Pons (tissue), 1 donor: ENCODE measurements around the gene CADM3.
A peak's percentile ranks its signal among the peaks of the same experiment; 100 is the strongest.

Experiments
- DNase-seq: peaks from one replicate; pipeline ENCODE4 v3.0.0-alpha.2; 2016; ENCODE audit warnings: low spot score

The CADM3 gene

DNA sequence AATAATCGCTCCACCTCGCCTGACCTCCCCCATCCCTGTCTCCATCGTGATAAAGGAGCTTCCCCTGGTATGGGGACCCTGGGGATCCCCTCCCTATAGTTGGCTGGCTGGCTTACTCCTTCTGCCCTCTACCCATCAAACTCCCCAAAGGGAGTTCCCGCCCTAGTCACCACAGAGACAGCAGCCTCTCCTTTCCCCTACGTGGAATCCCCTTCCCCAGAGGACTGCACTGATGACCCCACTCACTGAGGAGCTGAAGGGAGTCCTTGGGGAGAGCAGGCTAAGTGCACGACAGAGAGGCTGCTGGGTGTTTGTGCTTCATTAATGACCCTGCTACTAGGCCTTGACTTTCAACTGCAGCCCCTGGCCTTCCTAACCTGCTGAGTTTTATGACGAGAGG, 1.9 kb downstream of the CADM3 start:
- DNase-seq = no peak

DNA sequence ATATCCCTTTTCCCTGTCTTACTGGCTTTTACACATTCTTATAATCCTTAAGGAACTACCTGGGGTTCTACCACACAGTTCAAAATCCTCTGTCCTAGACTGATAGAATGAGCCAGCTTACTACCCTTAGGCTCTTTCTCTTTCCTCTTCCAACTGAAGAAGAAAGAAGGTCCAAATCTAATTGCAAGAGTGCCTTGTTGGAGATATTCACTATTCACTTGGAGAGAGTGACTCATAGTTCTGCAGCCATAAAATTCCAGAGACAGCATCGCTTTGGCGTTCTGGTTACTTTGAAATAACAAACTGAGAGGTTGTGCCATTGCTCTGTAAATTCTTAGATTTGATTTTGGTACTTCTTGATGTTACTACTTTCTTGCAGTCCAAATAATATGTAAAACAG, 4.2 kb downstream of the CADM3 start:
- DNase-seq = no peak

DNA sequence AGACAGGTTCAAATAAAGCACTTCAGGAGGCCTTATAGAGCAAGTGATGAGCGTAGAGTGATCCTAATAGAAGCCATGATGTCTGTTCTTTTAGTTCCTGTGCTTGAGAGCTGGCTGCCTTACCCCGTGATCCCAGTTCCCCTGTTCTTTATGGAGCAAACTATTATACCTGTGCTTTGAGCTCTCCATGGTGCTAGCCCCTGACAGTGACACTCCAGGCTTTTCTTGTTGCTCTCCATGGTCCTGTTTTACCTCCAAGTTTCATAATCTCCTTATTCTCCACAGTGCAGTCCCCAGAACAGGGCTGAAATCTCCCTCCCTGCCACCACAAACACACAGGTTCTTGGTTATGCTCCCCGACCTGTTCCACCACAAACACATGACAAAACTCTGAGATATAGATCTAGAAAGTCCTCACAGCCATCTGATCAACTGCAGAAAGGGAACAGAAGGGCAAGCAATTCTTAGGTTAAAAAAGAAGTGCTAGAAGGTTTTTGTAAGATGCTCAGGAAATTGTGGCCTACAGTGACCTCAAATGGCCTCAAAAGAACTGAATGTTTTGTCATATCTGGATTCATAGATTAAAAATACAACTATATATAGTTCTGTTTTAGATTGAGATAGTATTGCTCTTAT, 6.0 kb downstream of the CADM3 start:
- no peak for DNase-seq

DNA sequence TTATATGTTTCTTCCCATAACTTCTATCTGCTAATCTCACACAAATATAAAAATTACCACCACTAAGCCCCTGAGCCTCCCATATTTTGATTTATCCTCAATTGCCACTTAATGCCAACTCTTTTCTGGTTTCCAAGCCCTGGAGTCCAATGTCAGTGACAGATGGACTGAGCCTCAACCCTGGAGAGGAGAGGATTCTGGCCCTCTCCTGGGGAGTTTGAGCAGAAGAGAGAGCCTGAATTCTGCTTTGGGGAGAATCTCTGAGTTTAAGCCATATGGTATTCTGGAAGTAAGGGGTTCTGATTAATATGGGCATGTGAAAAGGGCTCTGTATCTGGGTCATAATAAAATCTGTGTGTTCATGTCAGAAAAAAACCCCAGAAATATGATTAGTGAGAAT, 8.5 kb downstream of the CADM3 start:
- DNase-seq = no peak

DNA sequence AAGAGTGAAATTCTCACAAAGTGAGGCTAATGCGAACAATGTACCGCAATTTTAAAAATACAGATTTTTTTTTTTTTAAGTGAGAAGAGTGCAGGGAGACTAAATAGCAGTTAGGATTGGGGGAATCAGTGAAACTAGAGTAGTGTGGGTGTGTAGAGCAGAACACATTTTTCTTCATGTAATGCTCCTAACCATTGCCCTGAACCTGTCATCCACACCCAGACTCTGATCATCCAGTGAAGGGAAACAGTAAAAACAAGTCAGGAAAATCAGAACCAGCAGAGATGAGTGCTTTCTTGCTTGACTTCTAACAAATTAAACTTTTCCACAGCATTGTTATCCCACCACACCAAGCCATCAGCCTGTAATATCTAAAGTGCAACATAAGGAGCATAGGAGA, 9.1 kb downstream of the CADM3 start:
- DNase-seq = no peak

DNA sequence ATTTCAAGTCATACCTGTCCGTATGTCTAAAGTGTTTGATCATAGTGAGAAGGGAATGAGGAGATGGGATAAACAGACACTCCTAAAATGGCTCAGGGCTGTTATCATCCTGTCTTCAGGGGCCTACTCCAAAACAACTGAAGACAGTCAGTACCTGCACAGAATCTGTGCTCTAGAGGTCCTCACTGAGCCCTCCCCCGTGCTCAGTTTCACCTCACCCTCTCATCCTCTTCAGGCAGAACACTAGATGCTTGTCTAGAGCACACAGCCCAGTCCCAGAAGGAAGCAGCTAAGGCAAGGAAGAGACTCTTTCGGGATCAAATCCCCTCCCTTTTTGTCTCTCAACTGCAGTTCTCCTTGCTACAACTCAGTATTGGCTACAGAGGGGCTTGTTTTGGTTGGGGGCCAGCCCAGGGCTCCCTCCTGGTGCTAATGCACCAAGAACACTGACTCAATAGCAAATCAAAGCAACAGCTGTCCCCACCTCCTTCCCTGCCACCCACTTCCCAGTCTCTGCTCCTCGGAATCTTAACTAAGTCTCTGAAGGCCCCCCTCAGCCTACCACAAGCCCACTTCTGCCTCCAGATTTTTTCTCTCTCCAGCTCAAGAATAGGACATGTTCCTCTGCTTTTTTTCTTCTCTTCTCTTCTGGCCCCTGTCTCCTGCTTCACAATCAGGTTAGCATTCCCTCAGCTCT, 10.1 kb downstream of the CADM3 start:
- no peak for DNase-seq

DNA sequence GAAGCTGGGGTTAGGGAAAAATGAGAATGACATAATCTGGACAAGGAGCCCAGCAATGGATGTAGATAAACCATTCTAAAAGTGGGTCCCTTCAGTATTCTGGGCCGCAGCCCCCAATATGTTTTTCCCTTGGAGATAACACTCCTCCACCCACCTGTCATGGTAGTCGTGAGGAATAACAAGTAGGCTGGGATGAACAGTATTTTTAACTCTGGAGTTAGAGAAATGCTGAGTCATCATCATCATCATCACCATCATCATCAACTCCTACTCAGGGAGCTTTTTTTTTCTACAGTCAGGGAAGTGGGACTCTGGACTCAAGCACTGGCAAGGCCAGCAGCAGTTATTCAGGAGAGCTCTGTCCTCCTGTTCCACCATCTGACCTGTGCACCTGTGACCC, 12.8 kb downstream of the CADM3 start:
- DNase-seq = no peak

DNA sequence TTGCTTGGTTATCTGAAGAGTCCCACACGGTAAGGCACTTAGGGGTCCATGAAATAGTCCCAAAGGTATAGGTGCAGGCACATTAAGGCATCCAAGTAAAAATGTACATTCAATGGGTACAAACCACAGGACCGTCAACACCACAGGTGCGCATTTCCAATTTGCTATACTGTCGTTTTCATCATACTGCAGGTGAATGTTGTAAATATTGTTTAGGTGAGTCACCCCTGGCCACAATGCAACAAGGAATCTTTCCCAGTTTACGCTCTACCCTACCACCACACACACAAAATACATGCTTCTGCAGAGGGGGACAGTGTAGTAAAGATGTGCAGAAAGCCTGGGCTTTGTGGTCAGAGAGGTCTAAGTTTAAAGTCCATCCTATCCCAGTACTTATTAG, 13.7 kb downstream of the CADM3 start:
- no peak for DNase-seq

DNA sequence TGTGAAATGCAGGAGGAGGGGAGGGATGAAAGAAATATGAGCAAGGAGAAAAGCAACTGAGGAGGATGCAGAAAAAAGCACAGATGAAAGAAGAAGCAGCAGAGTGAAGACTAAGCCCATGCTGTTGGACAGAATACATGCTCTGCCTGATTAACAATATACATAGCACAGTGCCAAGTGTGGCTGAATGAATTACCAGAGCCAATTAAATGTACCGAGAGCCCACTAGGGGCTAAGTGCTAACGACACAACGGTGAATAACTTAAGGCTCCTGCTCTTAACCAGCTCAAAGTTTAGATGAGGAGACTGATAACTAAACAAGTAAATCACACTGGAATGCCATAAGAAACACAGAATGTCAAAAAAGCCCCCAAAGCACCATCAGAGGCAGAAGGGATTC, 15.6 kb downstream of the CADM3 start:
- no peak for DNase-seq

DNA sequence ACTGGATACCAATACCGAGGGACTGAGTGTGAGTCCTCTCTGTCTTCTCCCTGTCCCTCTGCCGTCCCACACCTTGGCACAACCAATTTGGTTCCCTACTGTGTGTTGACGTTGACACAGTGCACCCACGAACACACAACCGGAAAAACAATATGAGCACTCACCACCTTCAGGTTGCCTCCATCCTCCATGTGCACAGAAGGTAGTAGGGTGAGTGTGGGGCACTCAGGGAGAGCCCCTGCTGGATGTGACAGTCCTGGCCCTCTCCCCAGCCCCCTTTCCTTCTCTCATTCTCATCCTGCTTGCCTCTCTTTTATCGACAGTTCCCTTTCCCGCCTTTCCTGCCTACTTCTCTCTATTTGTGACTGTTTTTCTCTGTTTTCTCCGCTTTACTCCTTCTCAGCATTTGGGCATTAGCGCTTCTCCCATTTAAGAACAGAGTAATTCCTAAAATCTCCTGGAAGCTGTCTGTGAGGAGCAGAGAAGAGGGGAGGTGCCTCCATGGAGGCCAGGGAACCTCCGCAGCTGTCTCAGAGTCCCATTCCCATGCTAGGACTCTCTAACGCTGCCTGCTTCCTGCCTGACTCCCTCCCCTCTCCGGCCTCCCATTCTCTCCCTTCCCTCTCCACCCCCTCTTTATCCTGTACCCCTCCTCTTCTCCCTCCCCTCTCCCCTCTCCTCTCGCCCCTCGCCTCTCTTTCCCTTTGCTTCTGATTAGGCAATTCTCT, 16.4 kb downstream of the CADM3 start:
- no peak for DNase-seq

DNA sequence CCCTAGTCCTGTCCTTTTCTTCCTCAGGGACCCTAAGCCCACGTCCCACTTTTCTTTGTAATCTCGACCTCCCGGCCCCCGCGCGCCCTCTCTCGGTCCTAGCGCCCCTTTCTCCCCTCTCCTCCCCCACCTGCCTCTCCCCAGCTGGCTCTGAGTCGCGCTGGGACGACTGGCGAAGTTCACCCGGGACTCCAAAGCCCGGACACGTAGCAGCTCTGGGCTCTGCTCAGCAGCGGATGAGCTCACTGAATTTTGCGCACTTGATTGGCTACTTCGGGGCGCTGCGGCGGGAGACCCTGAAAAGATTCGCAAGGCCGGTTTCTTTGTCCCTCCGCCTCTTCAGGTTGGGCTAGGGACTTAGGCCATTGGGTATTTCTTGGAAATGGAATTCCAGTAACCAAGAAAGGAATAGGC, 17.0 kb downstream of the CADM3 start:
- peak; percentile 46 for DNase-seq

DNA sequence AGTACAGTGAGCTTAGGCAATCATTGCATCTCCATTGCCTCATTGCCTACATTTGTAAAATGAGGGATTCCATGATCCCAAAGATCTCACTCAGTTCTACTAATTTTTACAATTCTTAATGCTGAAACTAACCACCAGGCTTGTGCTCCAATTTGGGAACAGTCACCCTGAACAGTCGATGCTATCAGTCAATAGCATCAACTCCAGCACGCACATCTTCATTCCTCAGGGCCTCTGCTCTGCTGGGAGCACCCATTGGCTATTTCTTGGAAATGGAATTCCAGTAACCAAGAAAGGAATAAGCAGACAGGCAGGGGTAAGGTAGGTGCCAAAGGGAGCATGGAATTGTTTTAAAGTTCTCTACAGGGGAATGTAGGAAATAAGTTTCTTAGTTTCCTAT, 19.0 kb downstream of the CADM3 start:
- DNase-seq = no peak

DNA sequence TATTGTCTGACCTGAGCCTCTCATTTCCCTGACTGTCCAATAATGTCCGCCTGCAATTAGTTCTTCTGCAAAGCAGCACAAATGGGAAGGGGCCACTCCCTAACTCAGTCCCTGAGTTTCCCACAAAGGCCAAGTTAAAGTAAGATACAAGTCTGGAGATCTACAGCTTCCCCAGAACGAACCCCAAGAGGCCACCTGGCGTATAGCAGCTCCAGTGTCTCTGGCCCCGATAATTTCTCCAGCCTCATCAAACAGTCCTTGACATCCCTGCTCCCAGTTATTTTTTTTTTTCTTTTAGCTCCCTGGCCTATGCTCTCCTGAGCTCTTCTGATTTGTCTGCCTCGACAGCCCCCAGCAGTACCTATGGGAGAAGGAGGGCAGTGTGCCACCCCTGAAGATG, 25.1 kb downstream of the CADM3 start:
- DNase-seq = no peak

DNA sequence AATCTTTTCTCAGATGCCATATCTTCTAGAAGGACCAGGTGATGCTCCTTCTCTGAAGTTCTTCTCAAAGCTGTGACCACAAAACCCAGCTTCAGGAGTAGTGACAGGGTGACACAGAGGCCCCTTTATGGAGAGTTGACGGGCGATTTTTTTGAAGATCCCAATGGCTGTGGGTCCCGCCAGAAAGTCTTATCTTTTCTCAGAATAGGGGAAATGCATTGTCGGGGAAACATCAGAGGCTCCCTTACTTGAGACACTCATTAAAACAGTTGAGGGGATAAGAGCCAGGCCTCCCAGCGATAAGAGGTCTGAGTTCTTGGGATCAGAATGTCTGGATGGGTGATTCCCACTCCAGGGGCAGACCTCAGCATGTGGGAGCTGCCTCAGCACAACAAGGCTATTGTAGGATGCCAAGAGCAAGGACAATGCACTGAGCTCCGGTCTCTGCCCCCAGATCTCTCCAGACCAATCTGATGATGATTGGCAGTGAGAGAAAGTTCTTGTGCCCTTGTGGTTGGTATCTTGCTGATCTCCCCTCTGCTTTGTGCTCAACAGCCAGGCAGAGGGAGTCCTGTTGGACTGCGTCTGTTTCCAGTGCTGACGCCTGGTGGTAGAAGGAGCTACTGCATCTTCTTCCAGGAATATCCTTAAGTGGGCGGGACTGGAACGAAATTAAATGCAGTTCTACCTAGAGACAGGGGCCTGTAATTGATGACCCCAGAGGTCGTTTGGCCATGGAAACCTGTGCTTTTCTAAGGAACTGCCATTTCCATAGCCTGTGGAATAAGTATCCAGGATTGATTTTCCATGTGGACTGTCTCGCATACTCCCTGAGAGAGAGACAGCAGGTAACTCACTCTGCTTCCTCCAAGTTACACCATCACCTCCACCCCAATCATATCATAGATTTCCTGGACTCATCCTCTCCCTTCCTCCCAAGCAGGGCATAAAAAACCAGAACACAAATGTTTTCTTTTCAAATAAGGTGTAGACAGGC, 26.4 kb downstream of the CADM3 start:
- DNase-seq = peak; percentile 74

DNA sequence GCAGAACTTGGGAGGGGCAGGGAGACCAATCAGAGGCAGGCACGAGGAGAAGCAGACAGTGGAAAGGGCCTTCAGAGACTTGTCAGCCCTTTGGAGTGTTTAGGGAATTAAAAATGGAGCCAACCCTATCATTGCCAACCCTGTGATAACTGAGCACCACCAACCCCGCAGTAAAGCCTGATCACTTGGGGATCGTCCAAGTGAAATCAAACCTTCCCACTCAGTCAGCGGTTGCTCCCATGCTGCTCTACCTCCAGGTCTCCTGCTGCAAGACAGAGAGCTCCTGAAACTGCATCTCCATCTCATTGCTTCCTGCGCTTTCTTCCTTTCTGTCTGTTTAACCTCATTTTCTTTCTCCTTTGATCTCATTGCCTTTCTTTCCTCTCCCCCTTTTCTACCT, 28.5 kb downstream of the CADM3 start:
- DNase-seq = no peak

DNA sequence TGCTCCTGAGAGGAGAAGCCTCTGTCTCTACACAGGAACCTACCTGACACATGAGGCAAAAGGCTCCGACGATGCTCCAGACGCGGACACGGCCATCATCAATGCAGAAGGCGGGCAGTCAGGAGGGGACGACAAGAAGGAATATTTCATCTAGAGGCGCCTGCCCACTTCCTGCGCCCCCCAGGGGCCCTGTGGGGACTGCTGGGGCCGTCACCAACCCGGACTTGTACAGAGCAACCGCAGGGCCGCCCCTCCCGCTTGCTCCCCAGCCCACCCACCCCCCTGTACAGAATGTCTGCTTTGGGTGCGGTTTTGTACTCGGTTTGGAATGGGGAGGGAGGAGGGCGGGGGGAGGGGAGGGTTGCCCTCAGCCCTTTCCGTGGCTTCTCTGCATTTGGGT, 29.4 kb downstream of the CADM3 start:
- DNase-seq = no peak

DNA sequence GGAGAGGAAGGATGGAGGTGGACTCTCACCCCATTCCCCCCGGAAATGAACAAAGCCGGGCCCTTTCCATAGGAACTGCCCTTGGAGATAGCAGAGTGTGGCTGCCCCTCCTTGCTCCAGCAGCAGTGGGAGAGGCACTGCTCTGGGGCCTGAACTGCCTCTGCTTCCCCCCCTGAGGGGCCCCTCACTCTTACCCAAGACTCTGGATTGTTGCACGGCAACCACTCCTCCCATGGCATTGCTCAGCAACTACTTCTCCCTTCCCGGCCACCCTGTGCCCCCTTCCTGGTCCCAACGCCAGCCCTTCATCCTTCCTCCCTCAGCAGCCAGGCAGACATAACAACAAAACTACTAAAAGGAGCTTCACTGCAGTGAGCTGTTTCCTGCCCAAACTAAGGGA, 30.2 kb downstream of the CADM3 start:
- no peak for DNase-seq

DNA sequence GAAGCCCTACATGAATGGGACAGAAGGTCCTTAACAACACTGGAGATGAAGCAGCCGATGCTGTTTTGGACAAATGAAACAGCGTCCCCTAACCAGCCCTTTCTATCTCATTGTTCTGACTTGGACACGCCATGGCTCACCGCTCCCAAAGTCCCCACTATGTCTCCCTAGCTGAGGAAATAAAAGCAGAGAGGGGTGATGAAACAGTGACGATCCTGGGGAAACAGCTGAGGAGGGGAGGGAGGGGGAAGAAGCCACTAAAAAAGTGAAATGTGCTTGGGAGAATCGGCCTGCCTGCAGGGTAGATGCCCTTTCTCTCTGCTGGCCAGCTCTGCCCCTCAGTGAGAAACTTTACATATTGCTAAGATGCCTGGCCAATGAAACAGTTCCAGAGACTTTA, 32.2 kb downstream of the CADM3 start:
- no peak for DNase-seq

DNA sequence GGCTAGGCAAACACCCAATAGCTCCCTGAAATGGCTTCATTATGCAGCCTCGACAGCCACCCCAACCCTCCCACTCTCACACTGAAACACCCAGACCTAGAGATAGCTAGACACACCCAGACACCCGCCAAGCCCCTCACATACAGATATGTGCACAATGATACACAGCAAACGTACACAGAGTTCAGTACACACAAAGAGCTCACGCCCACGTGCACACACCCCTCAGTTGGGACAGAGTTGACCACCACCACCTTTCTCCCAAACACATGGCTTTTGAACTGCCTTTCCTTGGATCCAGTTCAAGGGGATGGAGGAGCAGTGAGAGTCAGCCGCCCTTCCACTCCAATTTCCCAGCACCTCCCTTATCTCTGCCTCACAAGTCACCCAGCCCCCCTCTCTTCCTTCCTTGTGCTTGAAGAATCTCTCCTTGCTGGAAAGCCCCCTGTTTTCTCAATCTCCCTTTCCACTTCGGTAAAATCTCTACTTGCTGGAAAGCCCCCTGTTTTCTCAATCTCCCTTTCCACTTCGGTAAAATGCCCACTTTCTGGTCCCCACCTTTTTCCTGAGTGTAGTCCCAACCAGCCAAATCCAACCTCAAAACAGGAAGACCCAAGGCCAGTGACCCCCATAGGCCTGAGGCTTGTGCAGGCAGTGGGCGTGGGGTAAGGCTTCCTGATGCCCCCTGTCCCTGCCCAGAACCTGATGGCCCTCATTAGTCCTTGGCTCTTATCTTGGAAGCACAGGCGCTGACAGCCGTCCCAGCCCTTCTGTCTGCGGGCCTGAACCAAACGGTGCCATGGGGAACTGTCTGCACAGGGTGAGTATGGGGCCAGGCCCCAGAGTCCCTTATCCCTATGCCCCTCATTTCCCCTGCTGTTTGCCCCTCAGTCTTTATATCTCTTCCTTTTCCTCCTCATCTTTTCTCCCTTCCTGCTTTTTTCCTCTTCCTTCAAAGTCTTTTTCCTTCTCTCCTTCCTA, 33.0 kb downstream of the CADM3 start, which contains the start of gene ACKR1:
Gene ACKR1, plus strand, starts transcription at position 715 of the 981 bp plus-strand sequence. Its CDS starts 85 bp downstream, at position 800.
- no peak for DNase-seq

DNA sequence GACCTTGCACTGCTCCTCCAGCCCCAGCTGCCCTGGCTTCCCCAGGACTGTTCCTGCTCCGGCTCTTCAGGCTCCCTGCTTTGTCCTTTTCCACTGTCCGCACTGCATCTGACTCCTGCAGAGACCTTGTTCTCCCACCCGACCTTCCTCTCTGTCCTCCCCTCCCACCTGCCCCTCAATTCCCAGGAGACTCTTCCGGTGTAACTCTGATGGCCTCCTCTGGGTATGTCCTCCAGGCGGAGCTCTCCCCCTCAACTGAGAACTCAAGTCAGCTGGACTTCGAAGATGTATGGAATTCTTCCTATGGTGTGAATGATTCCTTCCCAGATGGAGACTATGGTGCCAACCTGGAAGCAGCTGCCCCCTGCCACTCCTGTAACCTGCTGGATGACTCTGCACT, 33.8 kb downstream of the CADM3 start:
- no peak for DNase-seq

DNA sequence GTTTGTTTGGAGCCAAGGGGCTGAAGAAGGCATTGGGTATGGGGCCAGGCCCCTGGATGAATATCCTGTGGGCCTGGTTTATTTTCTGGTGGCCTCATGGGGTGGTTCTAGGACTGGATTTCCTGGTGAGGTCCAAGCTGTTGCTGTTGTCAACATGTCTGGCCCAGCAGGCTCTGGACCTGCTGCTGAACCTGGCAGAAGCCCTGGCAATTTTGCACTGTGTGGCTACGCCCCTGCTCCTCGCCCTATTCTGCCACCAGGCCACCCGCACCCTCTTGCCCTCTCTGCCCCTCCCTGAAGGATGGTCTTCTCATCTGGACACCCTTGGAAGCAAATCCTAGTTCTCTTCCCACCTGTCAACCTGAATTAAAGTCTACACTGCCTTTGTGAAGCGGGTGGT, 34.7 kb downstream of the CADM3 start:
- DNase-seq = no peak
